ENCODE measurements around the gene AMDHD2. TPM values are rescaled to one million over a fixed set of nuclear protein-coding genes. Genes with fewer than 3 reads are reported as not detected.
"Not testable (repeated sequence)": the region's sequence is repeated elsewhere in the genome, so short reads cannot be mapped to it uniquely, and the experiment has no call there.

AMDHD2 gene
- total RNA-seq, 1 experiment from 2014 or later: 67.2 TPM

DNA sequence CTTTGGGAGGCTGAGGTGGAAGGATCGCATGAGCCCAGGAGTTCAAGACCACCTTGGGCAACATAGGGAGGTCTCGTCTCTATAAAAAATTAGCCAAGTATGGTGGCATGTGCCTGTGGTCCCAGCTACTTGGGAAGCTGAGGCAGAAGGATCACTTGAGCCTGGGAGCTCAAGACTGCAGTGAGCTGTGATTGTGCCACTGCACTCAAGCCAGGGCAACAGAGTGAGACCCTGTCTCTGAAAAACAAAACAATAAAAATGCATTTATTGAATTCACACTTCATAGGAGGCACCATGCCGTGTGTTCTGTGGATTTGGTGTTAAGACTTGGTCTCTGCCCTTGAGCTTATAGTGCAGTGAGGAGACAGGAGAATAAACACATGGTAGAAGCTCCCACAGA, 42.8 kb upstream of the AMDHD2 start:
- Histone ChIP-seq H3K27me3 (replicated peaks; ENCODE audit: control insufficient read depth, insufficient read depth, low read length) (no peaks in the 10 kb centered on the region), H3K4me1 (peaks cover 14% of the 10 kb centered on the region), H3K9me3 (no peaks in the 10 kb centered on the region), H3K4me3 (ENCODE audit: low read depth, low read length) (no peak overlapping the region), H3K36me3 (ENCODE audit: control insufficient read depth, insufficient read depth, low read length) (no peaks in the 10 kb centered on the region)
- H3K4me3 Mint-ChIP-seq (ENCODE audit: unreplicated experiment): no peak overlapping the region
- intact Hi-C loops (cut with micrococcal nuclease; ENCODE audit: unreplicated experiment): no loop called here
- H3K36me3 Mint-ChIP-seq (ENCODE audit: insufficient read depth, unreplicated experiment): peaks cover 16% of the 10 kb centered on the region
- no peaks in the 10 kb centered on the region for H3K9me3 Mint-ChIP-seq (ENCODE audit: unreplicated experiment)
- H3K27me3 Mint-ChIP-seq (ENCODE audit: insufficient read depth, unreplicated experiment): no peaks in the 10 kb centered on the region
- no TSS peak for BruUV-seq (replicated peaks)
- TF ChIP-seq, protein P1, sequence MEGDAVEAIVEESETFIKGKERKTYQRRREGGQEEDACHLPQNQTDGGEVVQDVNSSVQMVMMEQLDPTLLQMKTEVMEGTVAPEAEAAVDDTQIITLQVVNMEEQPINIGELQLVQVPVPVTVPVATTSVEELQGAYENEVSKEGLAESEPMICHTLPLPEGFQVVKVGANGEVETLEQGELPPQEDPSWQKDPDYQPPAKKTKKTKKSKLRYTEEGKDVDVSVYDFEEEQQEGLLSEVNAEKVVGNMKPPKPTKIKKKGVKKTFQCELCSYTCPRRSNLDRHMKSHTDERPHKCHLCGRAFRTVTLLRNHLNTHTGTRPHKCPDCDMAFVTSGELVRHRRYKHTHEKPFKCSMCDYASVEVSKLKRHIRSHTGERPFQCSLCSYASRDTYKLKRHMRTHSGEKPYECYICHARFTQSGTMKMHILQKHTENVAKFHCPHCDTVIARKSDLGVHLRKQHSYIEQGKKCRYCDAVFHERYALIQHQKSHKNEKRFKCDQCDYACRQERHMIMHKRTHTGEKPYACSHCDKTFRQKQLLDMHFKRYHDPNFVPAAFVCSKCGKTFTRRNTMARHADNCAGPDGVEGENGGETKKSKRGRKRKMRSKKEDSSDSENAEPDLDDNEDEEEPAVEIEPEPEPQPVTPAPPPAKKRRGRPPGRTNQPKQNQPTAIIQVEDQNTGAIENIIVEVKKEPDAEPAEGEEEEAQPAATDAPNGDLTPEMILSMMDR (IDR thresholded peaks at IDR 0.05; ENCODE audit: insufficient read depth in 1 of 2, low read depth in 1 of 2, low read length in 1 of 2, severe bottlenecking in 1 of 2, unreplicated experiment in 1 of 2): no peak
- H3K27ac Mint-ChIP-seq (ENCODE audit: unreplicated experiment): no peak overlapping the region
- H3K4me1 Mint-ChIP-seq (ENCODE audit: low read depth, unreplicated experiment): peaks cover 5% of the 10 kb centered on the region
- CTCF ChIA-PET: interaction anchor here (0.6 kb wide), 2 partner anchors 24 to 46 kb away, joined by 3 to 4 read pairs; no protein-coding TSS in a partner anchor
- no peak for DNase-seq
- POLR2A ChIA-PET: interaction anchor here (0.5 to 0.6 kb wide), 2 partner anchors 36 to 38 kb away, joined by 3 to 4 read pairs; no protein-coding TSS in a partner anchor

DNA sequence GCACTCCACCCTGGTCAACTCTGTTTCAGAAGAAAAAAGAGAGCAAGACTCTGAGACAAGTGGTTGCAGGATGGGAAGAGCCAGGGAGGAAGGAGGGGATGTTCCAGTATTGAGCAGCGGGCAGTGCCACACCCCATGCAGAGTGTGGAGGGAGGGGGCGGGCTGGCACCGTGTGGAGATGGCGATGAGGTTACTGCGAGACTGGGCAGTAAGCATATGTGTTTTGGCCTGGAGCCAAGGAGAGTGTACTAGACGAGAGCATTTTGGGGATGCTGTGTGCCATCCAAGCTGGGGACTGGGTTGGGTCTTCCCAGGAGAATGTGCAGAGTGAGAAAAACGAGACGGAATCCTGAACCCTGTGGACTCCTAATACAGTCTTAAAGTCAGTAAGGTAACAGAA, 41.9 kb upstream of the AMDHD2 start:
- no peaks in the 10 kb centered on the region for H3K27me3 Mint-ChIP-seq (ENCODE audit: insufficient read depth, unreplicated experiment)
- H3K27ac Mint-ChIP-seq (ENCODE audit: unreplicated experiment): no peak overlapping the region
- no peaks in the 10 kb centered on the region for H3K9me3 Mint-ChIP-seq (ENCODE audit: unreplicated experiment)
- no peak overlapping the region for H3K4me3 Mint-ChIP-seq (ENCODE audit: unreplicated experiment)
- ChIA-PET POLR2A (no interaction called here), CTCF (no interaction called here)
- peaks cover 1% of the 10 kb centered on the region for H3K4me1 Mint-ChIP-seq (ENCODE audit: low read depth, unreplicated experiment)
- H3K4me1 ChIP-seq: peaks cover 6% of the 10 kb centered on the region; the same call in 1 of the 2 replicates
- H3K36me3 ChIP-seq (ENCODE audit: control insufficient read depth, insufficient read depth, low read length): no peaks in the 10 kb centered on the region
- BruUV-seq (replicated peaks): no TSS peak
- no peak overlapping the region for H3K4me3 ChIP-seq (ENCODE audit: low read depth, low read length)
- intact Hi-C loops (cut with micrococcal nuclease; ENCODE audit: unreplicated experiment): no loop called here
- TF ChIP-seq, protein P1 (IDR thresholded peaks at IDR 0.05; ENCODE audit: insufficient read depth in 1 of 2, low read depth in 1 of 2, low read length in 1 of 2, severe bottlenecking in 1 of 2, unreplicated experiment in 1 of 2): no peak
- H3K36me3 Mint-ChIP-seq (ENCODE audit: insufficient read depth, unreplicated experiment): peaks cover 16% of the 10 kb centered on the region
- no peaks in the 10 kb centered on the region for H3K9me3 ChIP-seq
- H3K27me3 ChIP-seq (replicated peaks; ENCODE audit: control insufficient read depth, insufficient read depth, low read length): no peaks in the 10 kb centered on the region
- no peak for DNase-seq

DNA sequence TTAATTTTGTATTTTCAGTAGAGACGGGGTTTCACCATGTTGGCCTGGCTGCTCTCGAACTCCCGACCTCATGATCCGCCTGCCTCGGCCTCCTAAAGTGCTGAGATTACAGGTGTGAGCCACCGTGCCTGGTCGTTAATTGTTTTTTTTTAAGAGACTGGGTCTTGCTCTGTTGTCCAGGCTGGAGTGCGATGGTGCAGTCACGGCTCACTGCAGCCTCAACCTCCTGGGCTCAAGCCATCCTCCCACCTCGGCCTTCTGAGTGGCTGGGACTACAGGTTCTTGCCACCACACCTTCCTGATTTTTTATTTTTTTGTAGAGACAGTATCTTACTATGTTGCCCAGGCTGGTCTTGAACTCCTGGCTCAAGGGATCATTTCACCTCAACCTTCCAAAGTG, 40.2 kb upstream of the AMDHD2 start:
- peaks cover 14% of the 10 kb centered on the region for H3K4me1 Mint-ChIP-seq (ENCODE audit: low read depth, unreplicated experiment)
- H3K4me1 ChIP-seq: not testable (repeated sequence)
- peaks cover 22% of the 10 kb centered on the region for H3K36me3 Mint-ChIP-seq (ENCODE audit: insufficient read depth, unreplicated experiment)

DNA sequence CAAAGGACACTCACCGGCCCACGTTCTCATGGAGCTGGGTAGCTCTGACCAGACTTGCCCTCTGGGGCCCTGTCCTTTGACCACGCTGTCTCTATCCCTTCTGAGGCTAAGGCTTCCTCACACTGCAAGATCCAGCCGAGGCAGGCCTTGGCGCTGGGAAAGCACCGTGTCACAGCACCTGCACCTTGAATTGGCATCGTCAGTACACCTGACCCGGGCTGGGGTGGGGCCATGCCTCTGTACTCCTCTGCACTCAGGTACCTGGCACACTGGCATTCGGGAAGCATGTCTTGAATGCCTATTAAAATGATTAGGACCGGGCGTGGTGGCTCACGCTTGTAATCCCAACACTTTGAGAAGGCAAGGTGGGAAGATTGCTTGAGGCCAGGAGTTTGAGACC, 39.2 kb upstream of the AMDHD2 start:
- H3K9me3 ChIP-seq: no peaks in the 10 kb centered on the region
- TF ChIP-seq, protein P1 (IDR thresholded peaks at IDR 0.05; ENCODE audit: insufficient read depth in 1 of 2, low read depth in 1 of 2, low read length in 1 of 2, severe bottlenecking in 1 of 2, unreplicated experiment in 1 of 2): no peak
- no peak overlapping the region for H3K4me3 Mint-ChIP-seq (ENCODE audit: unreplicated experiment)
- no peak overlapping the region for H3K4me3 ChIP-seq (ENCODE audit: low read depth, low read length)
- peaks cover 16% of the 10 kb centered on the region for H3K36me3 Mint-ChIP-seq (ENCODE audit: insufficient read depth, unreplicated experiment)
- no peaks in the 10 kb centered on the region for H3K4me1 ChIP-seq
- no peaks in the 10 kb centered on the region for H3K9me3 Mint-ChIP-seq (ENCODE audit: unreplicated experiment)
- no peaks in the 10 kb centered on the region for H3K27me3 Mint-ChIP-seq (ENCODE audit: insufficient read depth, unreplicated experiment)
- H3K27me3 ChIP-seq (replicated peaks; ENCODE audit: control insufficient read depth, insufficient read depth, low read length): no peaks in the 10 kb centered on the region
- no peaks in the 10 kb centered on the region for H3K36me3 ChIP-seq (ENCODE audit: control insufficient read depth, insufficient read depth, low read length)
- ChIA-PET POLR2A (no interaction called here), CTCF (no interaction called here)
- no TSS peak for BruUV-seq (replicated peaks)
- peaks cover 17% of the 10 kb centered on the region for H3K4me1 Mint-ChIP-seq (ENCODE audit: low read depth, unreplicated experiment)
- intact Hi-C loops (cut with micrococcal nuclease; ENCODE audit: unreplicated experiment): no loop called here
- DNase-seq: no peak
- H3K27ac Mint-ChIP-seq (ENCODE audit: unreplicated experiment): no peak overlapping the region

More for the DNA sequence above, 40.2 kb upstream of the AMDHD2 start:
- H3K4me3 Mint-ChIP-seq (ENCODE audit: unreplicated experiment); intact Hi-C loops (cut with micrococcal nuclease; ENCODE audit: unreplicated experiment); H3K27me3 Mint-ChIP-seq (ENCODE audit: insufficient read depth, unreplicated experiment); H3K4me3 ChIP-seq (ENCODE audit: low read depth, low read length); CTCF ChIA-PET; POLR2A ChIA-PET; H3K27ac Mint-ChIP-seq (ENCODE audit: unreplicated experiment); H3K27me3 ChIP-seq (replicated peaks; ENCODE audit: control insufficient read depth, insufficient read depth, low read length); BruUV-seq (replicated peaks); H3K9me3 ChIP-seq; H3K36me3 ChIP-seq (ENCODE audit: control insufficient read depth, insufficient read depth, low read length); H3K9me3 Mint-ChIP-seq (ENCODE audit: unreplicated experiment); DNase-seq: not testable (repeated sequence)

Data from Caco-2 (cell line).